Activated naive CD8-positive, alpha-beta T cell treated with anti-CD3 and anti-CD28 coated beads for 36 hours (primary cell): ENCODE data around the gene CACNA1C. TPM values are rescaled to one million over a fixed set of nuclear protein-coding genes. Genes with fewer than 3 reads are reported as not detected.

Source experiments
- DNase-seq: peaks from one replicate; pipeline ENCODE4 v3.0.0; 2021
- H3K27ac Mint-ChIP-seq: one replicate; pipeline ENCODE4 v1.8.0; 2022; ENCODE audit warnings: mild to moderate bottlenecking, moderate library complexity, mixed read lengths
- H3K27me3 Mint-ChIP-seq: one replicate; pipeline ENCODE4 v1.8.0; 2022; ENCODE audit warnings: mild to moderate bottlenecking, mixed read lengths
- H3K36me3 Mint-ChIP-seq: one replicate; pipeline ENCODE4 v1.8.0; 2021; ENCODE audit warnings: mild to moderate bottlenecking, mixed read lengths
- H3K4me1 Mint-ChIP-seq: one replicate; pipeline ENCODE4 v1.8.0; 2021; ENCODE audit warnings: mixed read lengths
- H3K4me3 Mint-ChIP-seq: one replicate; pipeline ENCODE4 v1.8.0; 2022; ENCODE audit warnings: mild to moderate bottlenecking, moderate library complexity, mixed read lengths
- H3K9me3 Mint-ChIP-seq: one replicate; pipeline ENCODE4 v1.8.0; 2022; ENCODE audit warnings: mixed read lengths
- total RNA-seq, 2 experiments: library from RNA; stranded (reverse); gene quantifications; one replicate each; pipeline ENCODE4 v1.2.3, GENCODE V29; 2021

The CACNA1C gene
- total RNA-seq, 2 experiments from 2014 or later: 0.02 to 0.14 TPM

DNA sequence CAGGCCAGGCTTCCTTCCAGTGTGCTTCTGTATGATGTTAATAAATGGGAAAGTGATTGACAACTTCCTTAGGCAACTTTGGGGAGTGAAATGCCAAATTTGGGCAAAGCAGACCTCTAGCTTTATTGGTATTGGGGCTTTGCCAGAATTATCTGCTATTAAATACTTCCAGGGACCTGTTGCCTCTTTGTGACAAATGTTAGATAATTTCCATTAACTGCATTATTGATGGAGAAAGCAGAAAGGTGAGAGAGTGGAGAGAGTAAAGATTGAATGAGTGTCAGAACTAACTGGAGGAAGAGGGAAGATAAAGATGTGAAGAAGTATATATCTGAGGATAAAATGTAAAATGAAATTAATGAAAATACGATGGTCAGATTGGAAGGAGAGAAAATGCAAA lies 94.5 kb downstream of the CACNA1C start:
- Mint-ChIP-seq H3K4me3 (no peak overlapping the region), H3K27me3 (peaks cover 8% of the 10 kb centered on the region), H3K9me3 (no peaks in the 10 kb centered on the region), H3K36me3 (no peaks in the 10 kb centered on the region), H3K27ac (no peak overlapping the region), H3K4me1 (no peaks in the 10 kb centered on the region)
- DNase-seq: no peak

GRCh38 chr12:2149091-2149490 lies 96.3 kb downstream of the CACNA1C start:
- DNase-seq: no peak
- Mint-ChIP-seq H3K27ac (no peak overlapping the region), H3K36me3 (no peaks in the 10 kb centered on the region), H3K27me3 (peaks cover 8% of the 10 kb centered on the region), H3K4me3 (no peak overlapping the region), H3K9me3 (no peaks in the 10 kb centered on the region), H3K4me1 (no peaks in the 10 kb centered on the region)

- Mint-ChIP-seq H3K9me3 (no peaks in the 10 kb centered on the region), H3K27ac (no peak overlapping the region), H3K27me3 (peaks cover 8% of the 10 kb centered on the region), H3K4me1 (no peaks in the 10 kb centered on the region), H3K4me3 (no peak overlapping the region), H3K36me3 (no peaks in the 10 kb centered on the region)
- DNase-seq: no peak
Observed at GRCh38 chr12:2150833-2151232, 98.0 kb downstream of the CACNA1C start.

GRCh38 chr12:2151391-2151790 lies 98.6 kb downstream of the CACNA1C start:
- Mint-ChIP-seq H3K36me3 (no peaks in the 10 kb centered on the region), H3K4me1 (no peaks in the 10 kb centered on the region), H3K27ac (no peak overlapping the region), H3K4me3 (no peak overlapping the region), H3K9me3 (no peaks in the 10 kb centered on the region), H3K27me3 (peaks cover 8% of the 10 kb centered on the region)
- DNase-seq: no peak

GRCh38 chr12:2152134-2152533 lies 99.3 kb downstream of the CACNA1C start:
- H3K27me3 Mint-ChIP-seq: peaks cover 8% of the 10 kb centered on the region
- no peaks in the 10 kb centered on the region for H3K4me1 Mint-ChIP-seq
- DNase-seq: no peak
- H3K9me3 Mint-ChIP-seq: no peaks in the 10 kb centered on the region
- no peaks in the 10 kb centered on the region for H3K36me3 Mint-ChIP-seq
- H3K27ac Mint-ChIP-seq: no peak overlapping the region
- H3K4me3 Mint-ChIP-seq: no peak overlapping the region

GRCh38 chr12:2154050-2154449 lies 101.3 kb downstream of the CACNA1C start:
- Mint-ChIP-seq H3K36me3 (no peaks in the 10 kb centered on the region), H3K27me3 (peaks cover 3% of the 10 kb centered on the region), H3K9me3 (no peaks in the 10 kb centered on the region), H3K4me3 (no peak overlapping the region), H3K27ac (no peak overlapping the region), H3K4me1 (no peaks in the 10 kb centered on the region)
- DNase-seq: no peak

GRCh38 chr12:2154521-2154920 lies 101.7 kb downstream of the CACNA1C start:
- DNase-seq: no peak
- H3K4me1 Mint-ChIP-seq: no peaks in the 10 kb centered on the region
- H3K9me3 Mint-ChIP-seq: no peaks in the 10 kb centered on the region
- peaks cover 3% of the 10 kb centered on the region for H3K27me3 Mint-ChIP-seq
- H3K27ac Mint-ChIP-seq: no peak overlapping the region
- no peak overlapping the region for H3K4me3 Mint-ChIP-seq
- H3K36me3 Mint-ChIP-seq: no peaks in the 10 kb centered on the region

GRCh38 chr12:2156333-2156732 lies 103.5 kb downstream of the CACNA1C start:
- H3K27me3 Mint-ChIP-seq: peaks cover 2% of the 10 kb centered on the region
- no peak for DNase-seq
- no peak overlapping the region for H3K4me3 Mint-ChIP-seq
- H3K4me1 Mint-ChIP-seq: no peaks in the 10 kb centered on the region
- no peaks in the 10 kb centered on the region for H3K36me3 Mint-ChIP-seq
- H3K27ac Mint-ChIP-seq: no peak overlapping the region
- no peaks in the 10 kb centered on the region for H3K9me3 Mint-ChIP-seq

GRCh38 chr12:2160043-2160442 lies 107.3 kb downstream of the CACNA1C start:
- no peaks in the 10 kb centered on the region for H3K27me3 Mint-ChIP-seq
- H3K4me1 Mint-ChIP-seq: no peaks in the 10 kb centered on the region
- H3K9me3 Mint-ChIP-seq: no peaks in the 10 kb centered on the region
- H3K4me3 Mint-ChIP-seq: no peak overlapping the region
- H3K27ac Mint-ChIP-seq: no peak overlapping the region
- DNase-seq: no peak
- no peaks in the 10 kb centered on the region for H3K36me3 Mint-ChIP-seq

GRCh38 chr12:2161473-2161872 lies 108.7 kb downstream of the CACNA1C start:
- Mint-ChIP-seq H3K4me3 (no peak overlapping the region), H3K9me3 (peaks cover under 1% of the 10 kb centered on the region), H3K27me3 (no peaks in the 10 kb centered on the region), H3K36me3 (no peaks in the 10 kb centered on the region), H3K27ac (no peak overlapping the region), H3K4me1 (no peaks in the 10 kb centered on the region)
- no peak for DNase-seq

DNA sequence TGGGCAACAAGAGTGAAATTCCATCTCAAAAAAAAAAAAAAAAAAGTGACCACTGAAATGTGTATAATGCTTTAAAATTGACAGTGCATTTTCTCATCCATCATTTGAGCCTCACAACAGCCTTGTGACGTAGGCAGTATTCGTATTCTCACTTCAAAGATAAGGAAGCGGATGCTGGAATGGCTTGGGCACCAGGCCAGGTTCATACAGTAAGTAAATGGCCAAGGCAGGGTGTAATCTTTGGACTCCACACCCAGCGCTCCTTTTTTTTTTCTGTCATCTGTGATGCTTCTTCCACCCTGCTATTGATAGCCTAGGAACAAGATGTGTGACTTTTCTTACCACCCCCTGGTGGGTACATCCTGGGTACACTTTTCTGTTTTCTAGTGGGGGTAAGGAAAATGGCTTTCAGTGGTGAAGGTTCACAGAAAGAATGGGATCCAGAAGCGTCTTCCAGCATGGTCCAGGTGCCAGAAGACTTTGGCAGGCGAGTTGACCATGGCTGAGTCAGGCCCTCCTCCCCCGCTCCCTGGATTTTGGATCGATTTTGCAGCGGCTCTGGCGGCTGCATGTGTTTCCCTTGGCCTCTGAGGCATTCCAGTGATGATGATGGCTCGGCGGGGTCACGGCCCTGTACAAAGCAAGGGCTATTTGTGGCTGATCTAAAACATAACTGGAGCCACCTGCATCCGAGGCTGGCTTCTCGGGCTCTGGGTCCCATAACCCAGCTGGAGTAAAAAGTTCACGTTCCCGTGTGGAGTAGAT lies 110.6 kb downstream of the CACNA1C start:
- no peaks in the 10 kb centered on the region for H3K4me1 Mint-ChIP-seq
- H3K27ac Mint-ChIP-seq: no peak overlapping the region
- no peak for DNase-seq
- peaks cover 3% of the 10 kb centered on the region for H3K36me3 Mint-ChIP-seq
- H3K9me3 Mint-ChIP-seq: peaks cover 18% of the 10 kb centered on the region
- H3K27me3 Mint-ChIP-seq: no peaks in the 10 kb centered on the region
- H3K4me3 Mint-ChIP-seq: no peak overlapping the region

DNA sequence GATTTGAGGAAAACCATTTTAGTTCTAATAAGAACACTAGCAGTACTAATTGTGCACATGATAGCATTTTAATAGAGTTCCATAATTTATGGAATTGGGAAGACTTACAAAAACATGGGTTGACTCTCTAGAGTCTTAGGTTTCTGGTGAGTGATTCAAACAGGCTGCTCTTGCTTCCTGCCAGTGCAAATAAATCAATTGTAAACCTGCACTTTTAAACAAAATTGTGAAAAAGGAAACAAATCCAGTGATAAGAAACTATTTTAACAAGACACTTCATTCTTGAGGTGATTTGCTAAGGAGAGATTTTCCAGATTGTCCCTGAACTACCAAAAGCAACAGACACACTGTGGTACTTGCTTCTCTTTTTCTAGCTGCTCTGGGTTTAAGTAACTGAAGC lies 112.2 kb downstream of the CACNA1C start:
- Mint-ChIP-seq H3K4me3 (no peak overlapping the region), H3K36me3 (peaks cover 3% of the 10 kb centered on the region), H3K27ac (no peak overlapping the region), H3K4me1 (no peaks in the 10 kb centered on the region), H3K27me3 (no peaks in the 10 kb centered on the region), H3K9me3 (peaks cover 19% of the 10 kb centered on the region)
- DNase-seq: no peak

- no peak overlapping the region for H3K27ac Mint-ChIP-seq
- H3K4me3 Mint-ChIP-seq: no peak overlapping the region
- peaks cover 19% of the 10 kb centered on the region for H3K9me3 Mint-ChIP-seq
- no peak for DNase-seq
- peaks cover 3% of the 10 kb centered on the region for H3K36me3 Mint-ChIP-seq
- no peaks in the 10 kb centered on the region for H3K4me1 Mint-ChIP-seq
- no peaks in the 10 kb centered on the region for H3K27me3 Mint-ChIP-seq
Observed at GRCh38 chr12:2165927-2166326, 113.1 kb downstream of the CACNA1C start.

- Mint-ChIP-seq H3K4me1 (no peaks in the 10 kb centered on the region), H3K36me3 (peaks cover 3% of the 10 kb centered on the region), H3K9me3 (peaks cover 19% of the 10 kb centered on the region), H3K27ac (no peak overlapping the region), H3K27me3 (no peaks in the 10 kb centered on the region), H3K4me3 (no peak overlapping the region)
- DNase-seq: no peak
Observed at GRCh38 chr12:2166696-2167095, 113.9 kb downstream of the CACNA1C start.

GRCh38 chr12:2167231-2167630 lies 114.4 kb downstream of the CACNA1C start:
- Mint-ChIP-seq H3K4me1 (no peaks in the 10 kb centered on the region), H3K27me3 (no peaks in the 10 kb centered on the region), H3K27ac (no peak overlapping the region), H3K9me3 (peaks cover 19% of the 10 kb centered on the region), H3K36me3 (peaks cover 3% of the 10 kb centered on the region), H3K4me3 (no peak overlapping the region)
- no peak for DNase-seq

- no peaks in the 10 kb centered on the region for H3K4me1 Mint-ChIP-seq
- no peak overlapping the region for H3K27ac Mint-ChIP-seq
- H3K4me3 Mint-ChIP-seq: no peak overlapping the region
- peaks cover 3% of the 10 kb centered on the region for H3K27me3 Mint-ChIP-seq
- peaks cover 3% of the 10 kb centered on the region for H3K36me3 Mint-ChIP-seq
- no peak for DNase-seq
- H3K9me3 Mint-ChIP-seq: peaks cover 19% of the 10 kb centered on the region
Observed at GRCh38 chr12:2168808-2169207, 116.0 kb downstream of the CACNA1C start.
